Astrocyte of the spinal cord (primary cell): ENCODE results near the gene TTC28.
A peak's percentile ranks its signal among the peaks of the same experiment; 100 is the strongest.

ENCODE experiments used
- DNase-seq: peaks from one replicate; pipeline ENCODE4 v3.0.0; 2011; ENCODE audit warnings: low read depth, low spot score
- H3K4me3 ChIP-seq: 2 replicates; pipeline ENCODE4 v1.5.1; 2011; ENCODE audit warnings: low read depth, mild to moderate bottlenecking, low read length, moderate library complexity
- in situ Hi-C: cut with HindIII; loops from 2 replicates; pipeline ENCODE4 v1.10.0; 2017; ENCODE audit warnings: low sequenced_read_pairs
- TF ChIP-seq, protein P1 (sequence below): IDR thresholded peaks from 2 replicates; pipeline ENCODE4 v1.5.1; 2012; ENCODE audit warnings: low read depth, mild to moderate bottlenecking, low read length, inconsistent platforms

Gene TTC28

GRCh38 chr22:27994481-27995331 lies 684.9 kb downstream of the TTC28 start:
- DNase-seq: no peak
- TF ChIP-seq, protein P1, sequence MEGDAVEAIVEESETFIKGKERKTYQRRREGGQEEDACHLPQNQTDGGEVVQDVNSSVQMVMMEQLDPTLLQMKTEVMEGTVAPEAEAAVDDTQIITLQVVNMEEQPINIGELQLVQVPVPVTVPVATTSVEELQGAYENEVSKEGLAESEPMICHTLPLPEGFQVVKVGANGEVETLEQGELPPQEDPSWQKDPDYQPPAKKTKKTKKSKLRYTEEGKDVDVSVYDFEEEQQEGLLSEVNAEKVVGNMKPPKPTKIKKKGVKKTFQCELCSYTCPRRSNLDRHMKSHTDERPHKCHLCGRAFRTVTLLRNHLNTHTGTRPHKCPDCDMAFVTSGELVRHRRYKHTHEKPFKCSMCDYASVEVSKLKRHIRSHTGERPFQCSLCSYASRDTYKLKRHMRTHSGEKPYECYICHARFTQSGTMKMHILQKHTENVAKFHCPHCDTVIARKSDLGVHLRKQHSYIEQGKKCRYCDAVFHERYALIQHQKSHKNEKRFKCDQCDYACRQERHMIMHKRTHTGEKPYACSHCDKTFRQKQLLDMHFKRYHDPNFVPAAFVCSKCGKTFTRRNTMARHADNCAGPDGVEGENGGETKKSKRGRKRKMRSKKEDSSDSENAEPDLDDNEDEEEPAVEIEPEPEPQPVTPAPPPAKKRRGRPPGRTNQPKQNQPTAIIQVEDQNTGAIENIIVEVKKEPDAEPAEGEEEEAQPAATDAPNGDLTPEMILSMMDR: no peak
- no peak overlapping the region for H3K4me3 ChIP-seq
- in situ Hi-C loops: no loop called here

GRCh38 chr22:27993774-27994350 lies 685.8 kb downstream of the TTC28 start:
- TF ChIP-seq, protein P1: no peak
- in situ Hi-C loops: no loop called here
- no peak for DNase-seq
- no peak overlapping the region for H3K4me3 ChIP-seq

GRCh38 chr22:27993201-27993635 lies 686.4 kb downstream of the TTC28 start:
- no peak for DNase-seq
- TF ChIP-seq, protein P1: no peak
- no peak overlapping the region for H3K4me3 ChIP-seq
- in situ Hi-C loops: no loop called here

DNA sequence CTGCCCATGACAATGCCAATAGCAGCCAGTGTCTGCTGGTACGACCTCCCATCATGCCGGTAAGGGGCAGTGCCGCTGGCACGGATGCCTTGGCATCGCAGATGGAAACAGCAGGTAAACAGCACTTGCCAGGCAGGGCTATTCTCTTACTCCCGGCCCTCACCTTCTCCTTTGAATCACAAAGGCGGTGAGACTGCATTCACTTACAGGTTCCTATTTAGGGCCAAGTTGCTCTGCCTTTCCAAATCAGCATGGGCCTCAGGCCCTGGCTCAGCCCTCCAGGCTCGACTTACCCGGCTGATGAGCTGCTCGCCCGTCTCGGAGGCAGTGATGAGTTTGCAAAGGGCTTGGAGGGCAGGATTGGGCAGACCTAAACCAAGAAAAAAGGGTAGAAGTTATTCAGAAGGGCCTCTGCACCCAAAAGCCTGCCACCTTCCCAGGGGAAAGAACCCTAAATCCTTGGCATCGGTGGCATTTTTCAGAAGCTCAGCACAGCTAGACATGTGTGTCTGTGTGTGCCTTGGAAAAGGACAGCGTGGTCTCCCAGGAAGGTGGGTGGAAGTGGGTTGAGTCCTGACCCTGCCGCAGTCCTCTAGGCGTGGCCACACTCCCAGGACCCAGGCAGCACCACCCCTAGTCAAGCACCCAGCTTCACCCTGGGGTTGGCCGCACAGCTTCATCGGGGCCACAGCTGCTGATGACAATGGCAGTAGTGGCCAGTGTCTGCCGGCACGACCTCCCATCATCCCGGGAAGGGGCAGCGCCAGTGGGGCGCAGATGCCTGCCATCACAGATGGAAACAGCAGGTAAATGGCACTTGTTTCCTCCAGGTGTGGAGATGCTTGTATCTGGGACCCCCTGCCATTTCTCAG lies 687.1 kb downstream of the TTC28 start:
- TF ChIP-seq, protein P1: no peak
- in situ Hi-C loops: no loop called here
- H3K4me3 ChIP-seq: no peak overlapping the region
- DNase-seq: no peak

- DNase-seq: no peak
- in situ Hi-C loops: no loop called here
- TF ChIP-seq, protein P1: no peak
- H3K4me3 ChIP-seq: no peak overlapping the region
Measured at GRCh38 chr22:27991586-27992293, 687.9 kb downstream of the TTC28 start.

DNA sequence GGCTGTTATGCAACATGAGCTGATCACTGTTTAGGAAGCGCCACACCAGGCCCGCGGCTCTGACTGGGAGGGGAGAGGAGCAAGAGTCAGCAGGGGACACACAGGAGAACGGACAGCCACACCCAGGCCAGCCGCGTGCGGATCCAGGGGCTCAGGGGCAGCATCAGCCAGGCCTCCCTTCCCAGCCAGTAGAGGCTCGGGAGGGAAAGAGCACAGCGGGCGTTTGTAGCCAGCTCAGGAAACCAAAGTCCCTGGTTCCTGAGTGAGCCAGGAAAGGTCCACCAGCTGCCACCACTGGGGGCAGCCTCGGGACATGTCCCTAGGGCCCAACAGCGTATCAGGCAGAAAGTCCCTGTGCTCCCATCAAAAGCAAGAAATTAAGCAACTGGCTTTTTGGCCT lies 688.8 kb downstream of the TTC28 start:
- H3K4me3 ChIP-seq: no peak overlapping the region
- in situ Hi-C loops: no loop called here
- TF ChIP-seq, protein P1: peak; percentile 61
- DNase-seq: peak; percentile 42
